HepG2 (cell line): Measurements from ENCODE around the gene USF1. TPM values are rescaled to one million over a fixed set of nuclear protein-coding genes. Genes with fewer than 3 reads are reported as not detected.

Source experiments
- GFI1 ChIP-seq: sonication (generic); formaldehyde crosslinking; IDR thresholded peaks from 2 replicates; pipeline ENCODE4 v1.5.0; 2020; ENCODE audit warnings: missing genetic modification reagents, mild to moderate bottlenecking, borderline replicate concordance
- HMG20B ChIP-seq: conservative IDR thresholded peaks from 2 replicates; pipeline ENCODE4 v1.6.1; 2016; ENCODE audit warnings: missing genetic modification reagents, missing compliant biosample characterization
- IRF2 ChIP-seq: IDR thresholded peaks from 2 replicates; pipeline ENCODE4 v1.6.1; 2018; ENCODE audit warnings: missing genetic modification reagents, missing compliant biosample characterization
- MZF1 ChIP-seq: sonication (generic); formaldehyde crosslinking; IDR thresholded peaks from 2 replicates; pipeline ENCODE4 v1.8.1; 2023; ENCODE audit warnings: mild to moderate bottlenecking, missing genetic modification reagents, borderline replicate concordance
- POLR2A ChIP-seq, 2 experiments: IDR thresholded peaks; 2 replicates each; pipeline ENCODE4 v1.6.1; 2011; ENCODE audit warnings: low read depth in 2 of 2, low read length in 2 of 2, mild to moderate bottlenecking in 1 of 2, moderate library complexity in 1 of 2; ENCODE audit not compliant: insufficient read depth in 1 of 2
- SIN3A ChIP-seq: IDR thresholded peaks from 2 replicates; pipeline ENCODE4 v1.6.1; 2011; ENCODE audit warnings: low read depth, mild to moderate bottlenecking, control low read depth, low read length, borderline replicate concordance
- SIX4 ChIP-seq: sonication (generic); formaldehyde crosslinking; IDR thresholded peaks from 2 replicates; pipeline ENCODE4 v1.4.0; 2020; ENCODE audit warnings: missing genetic modification reagents
- U2AF2 ChIP-seq: fragments of 200-400 bp; formaldehyde crosslinking; IDR thresholded peaks from 2 replicates; pipeline ENCODE4 v1.6.1; 2017; ENCODE audit warnings: low read depth, mild to moderate bottlenecking, low read length
- ZFP82 ChIP-seq: sonication (generic); formaldehyde crosslinking; IDR thresholded peaks from 2 replicates; pipeline ENCODE4 v1.5.1; 2020; ENCODE audit warnings: mild to moderate bottlenecking, missing genetic modification reagents, borderline replicate concordance
- ZMAT3 ChIP-seq: sonication (generic); formaldehyde crosslinking; conservative IDR thresholded peaks from 2 replicates; pipeline ENCODE4 v1.7.0; 2021; ENCODE audit warnings: missing genetic modification reagents
- ZNF430 ChIP-seq: sonication (generic); formaldehyde crosslinking; IDR thresholded peaks from 2 replicates; pipeline ENCODE4 v1.9.0; 2021; ENCODE audit warnings: mild to moderate bottlenecking, missing genetic modification reagents
- ZNF431 ChIP-seq: sonication (generic); formaldehyde crosslinking; IDR thresholded peaks from 2 replicates; pipeline ENCODE4 v1.9.0; 2022; ENCODE audit warnings: missing genetic modification reagents, low read depth, mild to moderate bottlenecking, borderline replicate concordance
- ZNF557 ChIP-seq: sonication (generic); formaldehyde crosslinking; IDR thresholded peaks from 2 replicates; pipeline ENCODE4 v1.4.0; 2020; ENCODE audit warnings: missing genetic modification reagents
- polyA plus RNA-seq, 8 experiments: library from polyadenylated mRNA; depleted of rRNA in 3 of 8; stranded (reverse) in 7 of 8; unstranded in 1 of 8; fragments of >200 nt; fragmentation: Illumina TruSeq in 4 of 8; extraction: Trizol in 4 of 8; gene quantifications; 2 replicates each; pipeline versions ENCODE4 v1.2.1 to v1.2.3, GENCODE V29; 2011 to 2016; ENCODE audit warnings: low read depth in 4 of 8, missing spikeins in 1 of 8, mixed read lengths in 1 of 8; ENCODE audit not compliant: insufficient read depth in 1 of 8
- total RNA-seq, 5 experiments: library from RNA; depleted of rRNA; stranded (reverse); fragments of >200 nt; fragmentation: Illumina TruSeq; extraction: Trizol; gene quantifications; 2 replicates each; pipeline ENCODE4 v1.2.3, GENCODE V29; 2016; ENCODE audit warnings: low read depth in 1 of 5
- TF ChIP-seq, protein P1 (sequence below), 2 experiments: sonication (generic) in 1 of 2; formaldehyde crosslinking in 1 of 2; IDR thresholded peaks; 2 replicates each; pipeline versions ENCODE4 v1.4.0 to v1.6.1; 2016 to 2020; ENCODE audit warnings: borderline replicate concordance in 1 of 2, low read depth in 1 of 2, mild to moderate bottlenecking in 1 of 2, missing genetic modification reagents in 1 of 2
- TF ChIP-seq, protein P2 (sequence below): sonication (generic); formaldehyde crosslinking; conservative IDR thresholded peaks from 2 replicates; pipeline ENCODE4 v1.4.0; 2020; ENCODE audit warnings: missing genetic modification reagents
- TF ChIP-seq, protein P3 (sequence below): sonication (generic); formaldehyde crosslinking; IDR thresholded peaks from 2 replicates; pipeline ENCODE4 v1.8.1; 2023; ENCODE audit warnings: missing genetic modification reagents, inconsistent platforms, borderline replicate concordance
- TF ChIP-seq, protein P4 (sequence below): sonication (generic); formaldehyde crosslinking; IDR thresholded peaks from 2 replicates; pipeline ENCODE4 v1.5.0; 2020; ENCODE audit warnings: mild to moderate bottlenecking, missing genetic modification reagents
- TF ChIP-seq, protein P5 (sequence below): sonication (generic); formaldehyde crosslinking; IDR thresholded peaks from 2 replicates; pipeline ENCODE4 v1.8.0; 2022; ENCODE audit warnings: missing genetic modification reagents, mild to moderate bottlenecking, inconsistent platforms, borderline replicate concordance

USF1 gene
- total and polyA plus RNA-seq, 2 of the 13 experiments (the other 11 are each of a cell fraction or from before 2014, with no cell fraction given) = 26.9 to 39.4 TPM

DNA sequence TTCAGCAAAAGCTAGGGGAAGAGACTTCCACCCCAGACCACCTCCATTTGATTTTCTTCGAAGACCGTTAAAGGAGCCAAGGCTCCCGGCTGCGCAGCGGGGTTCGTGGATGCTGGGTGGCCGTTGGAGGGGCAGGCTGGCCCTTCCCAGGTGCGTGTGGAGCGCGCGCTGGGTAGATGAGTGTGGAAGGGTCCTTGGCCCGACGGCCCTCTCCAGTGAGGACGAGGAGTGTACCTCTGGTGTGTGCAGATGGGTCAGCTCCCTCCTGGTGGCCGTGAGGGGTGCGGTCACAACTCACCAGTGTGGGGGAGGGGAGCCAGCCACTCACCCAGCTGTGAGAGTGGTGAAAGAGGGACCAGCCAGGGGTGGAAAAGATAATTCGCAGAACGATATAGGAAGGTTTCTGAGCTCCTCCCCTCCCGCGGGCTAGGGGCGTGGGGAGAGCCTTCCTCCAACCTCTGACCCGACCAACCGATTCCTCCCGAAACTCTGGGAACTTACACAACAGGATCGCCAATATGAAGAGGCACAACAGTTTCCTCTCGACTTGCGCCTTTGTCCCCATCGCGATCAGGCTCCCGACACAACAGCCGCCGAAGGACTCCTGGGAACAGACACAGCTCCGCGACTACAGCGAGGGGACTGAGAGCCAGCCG, 25.1 kb downstream of the USF1 start, which contains the start of gene F11R (continued):
- TF ChIP-seq IRF2 (CRISPR knock-in tag) (no peak), HMG20B (CRISPR knock-in tag) (no peak), SIX4 (CRISPR knock-in tag) (no peak), ZFP82 (CRISPR knock-in tag) (0 out of 2 replicates have a peak, but pooled peaks have one; percentile 58), ZNF557 (CRISPR knock-in tag) (no peak), ZNF431 (CRISPR knock-in tag) (no peak; the same call in 1 of the 2 replicates), U2AF2 (no peak), SIN3A (no peak; the same call in 1 of the 2 replicates), ZMAT3 (CRISPR knock-in tag) (peak; percentile 35; the same call in 1 of the 2 replicates), POLR2A (IDR thresholded peaks at IDR 0.05; ENCODE audit: insufficient read depth in 1 of 2, low read depth in 2 of 2, low read length in 2 of 2) (peak in 1 of 2 experiments; percentile 45; a peak in 2 of 4 replicates), MZF1 (CRISPR knock-in tag) (no peak), ZNF430 (CRISPR knock-in tag) (no peak; the same call in 1 of the 2 replicates), GFI1 (no peak; the same call in 1 of the 2 replicates)
- TF ChIP-seq, protein P1, sequence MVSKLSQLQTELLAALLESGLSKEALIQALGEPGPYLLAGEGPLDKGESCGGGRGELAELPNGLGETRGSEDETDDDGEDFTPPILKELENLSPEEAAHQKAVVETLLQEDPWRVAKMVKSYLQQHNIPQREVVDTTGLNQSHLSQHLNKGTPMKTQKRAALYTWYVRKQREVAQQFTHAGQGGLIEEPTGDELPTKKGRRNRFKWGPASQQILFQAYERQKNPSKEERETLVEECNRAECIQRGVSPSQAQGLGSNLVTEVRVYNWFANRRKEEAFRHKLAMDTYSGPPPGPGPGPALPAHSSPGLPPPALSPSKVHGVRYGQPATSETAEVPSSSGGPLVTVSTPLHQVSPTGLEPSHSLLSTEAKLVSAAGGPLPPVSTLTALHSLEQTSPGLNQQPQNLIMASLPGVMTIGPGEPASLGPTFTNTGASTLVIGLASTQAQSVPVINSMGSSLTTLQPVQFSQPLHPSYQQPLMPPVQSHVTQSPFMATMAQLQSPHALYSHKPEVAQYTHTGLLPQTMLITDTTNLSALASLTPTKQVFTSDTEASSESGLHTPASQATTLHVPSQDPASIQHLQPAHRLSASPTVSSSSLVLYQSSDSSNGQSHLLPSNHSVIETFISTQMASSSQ (IDR thresholded peaks at IDR 0.05; ENCODE audit: low read depth) = no peak
- TF ChIP-seq, protein P1 (CRISPR knock-in tag; IDR thresholded peaks at IDR 0.05; ENCODE audit: borderline replicate concordance) = no peak
- TF ChIP-seq, protein P2, sequence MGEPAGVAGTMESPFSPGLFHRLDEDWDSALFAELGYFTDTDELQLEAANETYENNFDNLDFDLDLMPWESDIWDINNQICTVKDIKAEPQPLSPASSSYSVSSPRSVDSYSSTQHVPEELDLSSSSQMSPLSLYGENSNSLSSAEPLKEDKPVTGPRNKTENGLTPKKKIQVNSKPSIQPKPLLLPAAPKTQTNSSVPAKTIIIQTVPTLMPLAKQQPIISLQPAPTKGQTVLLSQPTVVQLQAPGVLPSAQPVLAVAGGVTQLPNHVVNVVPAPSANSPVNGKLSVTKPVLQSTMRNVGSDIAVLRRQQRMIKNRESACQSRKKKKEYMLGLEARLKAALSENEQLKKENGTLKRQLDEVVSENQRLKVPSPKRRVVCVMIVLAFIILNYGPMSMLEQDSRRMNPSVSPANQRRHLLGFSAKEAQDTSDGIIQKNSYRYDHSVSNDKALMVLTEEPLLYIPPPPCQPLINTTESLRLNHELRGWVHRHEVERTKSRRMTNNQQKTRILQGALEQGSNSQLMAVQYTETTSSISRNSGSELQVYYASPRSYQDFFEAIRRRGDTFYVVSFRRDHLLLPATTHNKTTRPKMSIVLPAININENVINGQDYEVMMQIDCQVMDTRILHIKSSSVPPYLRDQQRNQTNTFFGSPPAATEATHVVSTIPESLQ (CRISPR knock-in tag) = no peak
- TF ChIP-seq, protein P3, sequence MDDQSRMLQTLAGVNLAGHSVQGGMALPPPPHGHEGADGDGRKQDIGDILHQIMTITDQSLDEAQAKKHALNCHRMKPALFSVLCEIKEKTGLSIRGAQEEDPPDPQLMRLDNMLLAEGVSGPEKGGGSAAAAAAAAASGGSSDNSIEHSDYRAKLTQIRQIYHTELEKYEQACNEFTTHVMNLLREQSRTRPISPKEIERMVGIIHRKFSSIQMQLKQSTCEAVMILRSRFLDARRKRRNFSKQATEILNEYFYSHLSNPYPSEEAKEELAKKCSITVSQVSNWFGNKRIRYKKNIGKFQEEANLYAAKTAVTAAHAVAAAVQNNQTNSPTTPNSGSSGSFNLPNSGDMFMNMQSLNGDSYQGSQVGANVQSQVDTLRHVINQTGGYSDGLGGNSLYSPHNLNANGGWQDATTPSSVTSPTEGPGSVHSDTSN (CRISPR knock-in tag) = no peak
- TF ChIP-seq, protein P4, sequence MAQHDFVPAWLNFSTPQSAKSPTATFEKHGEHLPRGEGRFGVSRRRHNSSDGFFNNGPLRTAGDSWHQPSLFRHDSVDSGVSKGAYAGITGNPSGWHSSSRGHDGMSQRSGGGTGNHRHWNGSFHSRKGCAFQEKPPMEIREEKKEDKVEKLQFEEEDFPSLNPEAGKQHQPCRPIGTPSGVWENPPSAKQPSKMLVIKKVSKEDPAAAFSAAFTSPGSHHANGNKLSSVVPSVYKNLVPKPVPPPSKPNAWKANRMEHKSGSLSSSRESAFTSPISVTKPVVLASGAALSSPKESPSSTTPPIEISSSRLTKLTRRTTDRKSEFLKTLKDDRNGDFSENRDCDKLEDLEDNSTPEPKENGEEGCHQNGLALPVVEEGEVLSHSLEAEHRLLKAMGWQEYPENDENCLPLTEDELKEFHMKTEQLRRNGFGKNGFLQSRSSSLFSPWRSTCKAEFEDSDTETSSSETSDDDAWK (CRISPR knock-in tag) = no peak
- TF ChIP-seq, protein P5, sequence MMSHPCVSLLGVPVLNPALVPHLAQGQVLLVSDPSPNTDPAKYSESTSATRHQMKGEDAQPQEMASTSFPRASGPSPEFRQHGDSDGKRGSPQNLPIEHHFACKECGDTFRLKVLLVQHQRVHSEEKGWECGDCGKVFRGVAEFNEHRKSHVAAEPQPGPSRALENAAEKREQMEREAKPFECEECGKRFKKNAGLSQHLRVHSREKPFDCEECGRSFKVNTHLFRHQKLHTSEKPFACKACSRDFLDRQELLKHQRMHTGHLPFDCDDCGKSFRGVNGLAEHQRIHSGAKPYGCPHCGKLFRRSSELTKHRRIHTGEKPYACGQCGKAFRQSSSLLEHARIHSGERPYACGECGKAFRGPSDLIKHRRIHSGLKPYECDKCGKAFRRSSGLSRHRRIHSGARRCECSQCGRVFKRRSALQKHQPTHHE (CRISPR knock-in tag) = no peak
